Measurements from ENCODE around the gene AMTN.

The AMTN gene

GRCh38 chr4:70564033-70564432 is 45.7 kb downstream of the AMTN start:
- FAIRE-seq = no peak

DNA sequence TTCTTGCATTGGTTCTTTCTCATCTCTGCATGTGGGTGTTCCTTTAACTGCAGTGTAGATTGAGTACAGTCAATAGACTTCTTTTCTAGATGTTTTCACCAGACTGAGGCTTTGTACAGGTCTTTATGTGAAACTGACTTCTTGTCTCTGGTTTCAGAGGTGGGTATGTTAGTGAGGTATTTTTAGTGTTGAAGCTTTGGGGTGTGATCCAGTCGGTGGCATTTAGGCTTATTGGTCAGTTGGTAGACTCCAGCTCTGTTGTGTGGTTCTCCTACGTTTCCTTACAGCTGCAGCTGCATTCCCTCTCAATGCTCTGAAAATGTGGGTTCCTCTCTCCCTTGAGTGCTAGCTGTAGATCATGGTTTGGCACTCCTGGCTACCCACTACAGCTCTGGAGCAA is 52.4 kb downstream of the AMTN start:
- FAIRE-seq = no peak

GRCh38 chr4:70571772-70572171 is 53.4 kb downstream of the AMTN start:
- no peak for FAIRE-seq

DNA sequence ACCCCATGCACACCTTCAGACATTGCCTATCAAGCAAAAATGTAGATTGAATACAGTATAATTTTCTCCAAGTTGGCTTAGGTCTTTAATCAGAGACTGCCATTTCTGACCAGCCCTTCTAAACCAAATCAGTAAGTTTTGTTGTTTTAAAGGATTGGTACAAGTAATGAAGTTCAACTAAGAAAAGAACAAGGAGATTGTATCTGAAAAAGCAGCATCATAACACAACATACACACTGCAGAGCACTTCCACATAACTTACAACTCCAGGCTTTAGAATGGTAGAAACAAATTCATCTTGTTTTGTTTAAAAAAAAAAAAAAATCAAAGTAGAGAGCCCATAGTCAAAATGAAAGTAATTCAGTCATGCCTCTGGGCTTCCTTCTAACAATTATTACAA is 57.6 kb downstream of the AMTN start:
- FAIRE-seq = no peak

DNA sequence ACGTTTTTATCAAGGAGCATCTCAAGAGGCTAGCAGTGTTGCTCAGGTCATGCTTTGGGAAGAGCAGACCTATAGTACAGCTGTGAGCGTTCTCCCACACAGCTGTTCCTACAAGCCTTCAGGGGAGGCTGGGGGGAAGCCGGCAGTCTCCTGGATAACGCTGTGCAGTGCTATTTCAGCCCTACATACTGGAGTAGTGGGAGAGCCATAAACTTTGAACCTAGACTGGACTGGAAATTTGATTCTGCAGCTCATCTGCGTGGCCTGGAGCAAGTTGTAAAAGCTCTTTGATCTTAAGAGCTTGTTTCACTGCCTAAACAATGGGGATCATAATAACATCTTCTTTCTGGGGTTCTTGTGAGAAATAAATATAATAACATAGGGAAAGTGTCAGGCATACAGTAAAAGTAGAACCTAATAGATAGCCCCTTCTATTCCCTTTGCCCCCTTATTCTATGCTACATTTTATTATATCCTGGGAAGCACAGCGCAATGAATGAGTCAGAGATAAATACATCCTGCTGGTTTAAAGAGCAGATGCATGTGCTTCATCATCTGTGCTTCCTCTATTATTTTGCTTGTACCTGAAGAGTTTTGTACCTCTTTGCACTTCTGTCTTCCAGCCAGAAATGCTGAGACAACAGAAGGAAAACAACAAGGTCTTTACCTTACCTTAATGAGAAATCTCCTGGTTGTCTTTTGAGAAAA is 59.0 kb downstream of the AMTN start:
- FAIRE-seq = no peak

- FAIRE-seq = no peak
Measured at GRCh38 chr4:70581980-70582379, 63.6 kb downstream of the AMTN start.

Measured in TTC549 (cell line).